Left hindlimb (tissue), 1 donor: ENCODE results near the gene LMTK2.
A peak's percentile ranks its signal among the peaks of the same experiment; 100 is the strongest.

Source experiments
- DNase-seq: peaks from one replicate; pipeline ENCODE4 v3.0.0-alpha.2; 2018

LMTK2 gene

DNA sequence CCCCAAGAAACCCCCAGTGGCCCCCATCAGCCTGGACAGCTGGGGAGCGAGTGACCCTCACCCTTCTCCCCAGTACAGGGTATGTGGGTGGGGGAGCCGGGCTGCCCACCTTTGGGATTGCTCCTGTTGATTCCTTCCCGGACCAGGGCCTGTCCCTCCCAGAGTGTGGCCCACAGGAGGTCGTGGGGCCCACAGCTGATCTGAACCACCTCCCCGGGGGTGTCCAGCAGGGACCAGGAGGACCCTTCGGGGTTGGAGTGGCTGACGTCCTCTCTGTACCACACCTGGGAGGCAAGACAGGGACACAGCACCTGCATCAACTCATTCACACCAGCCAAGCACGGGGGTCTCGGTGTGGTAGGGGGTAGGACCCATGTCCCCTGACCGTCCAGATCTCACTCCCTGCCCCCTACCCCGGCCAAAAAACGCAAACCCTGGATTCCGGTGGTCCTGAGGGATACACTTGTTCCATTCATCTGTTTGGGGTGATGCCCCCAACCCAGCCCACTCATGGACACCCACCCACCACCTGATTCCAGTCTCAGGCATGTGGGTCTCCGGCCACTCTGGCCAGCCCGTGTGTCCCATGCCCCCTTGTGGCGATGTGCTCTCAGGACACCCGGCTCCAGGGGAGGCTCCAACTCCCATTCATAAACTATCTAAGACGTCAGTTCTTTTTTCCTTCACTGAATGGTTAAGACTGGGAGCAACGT lies 134.5 kb downstream of the LMTK2 start:
- peak; percentile 25 for DNase-seq

DNA sequence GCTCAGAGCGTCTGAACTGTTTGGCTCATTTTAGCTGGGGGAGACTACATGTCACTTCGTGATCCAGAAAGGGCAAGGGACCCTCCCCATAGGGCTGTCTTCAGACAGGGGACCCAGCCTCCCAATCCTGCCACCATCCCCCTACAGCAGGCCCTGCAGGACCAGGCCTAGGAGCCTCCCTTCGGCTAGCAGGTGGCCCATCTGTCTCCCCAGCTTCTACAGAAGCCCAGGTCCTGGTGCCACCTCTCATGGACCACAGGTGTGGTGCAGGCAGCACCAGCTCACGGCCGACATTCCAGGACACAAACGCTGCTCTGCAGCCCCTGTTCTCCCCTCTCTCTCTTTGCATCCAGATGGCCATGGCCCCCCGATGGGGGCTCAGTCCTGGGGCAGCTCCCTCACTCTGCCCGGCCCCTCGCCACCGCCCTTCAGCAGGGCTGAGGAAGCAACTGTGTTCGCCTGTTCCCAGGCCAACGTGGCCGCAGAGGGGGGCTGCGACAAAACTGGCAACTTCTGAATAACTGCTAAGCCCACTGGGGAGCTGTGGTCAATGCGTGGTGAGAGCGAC lies 135.1 kb downstream of the LMTK2 start:
- DNase-seq, result no peak

DNA sequence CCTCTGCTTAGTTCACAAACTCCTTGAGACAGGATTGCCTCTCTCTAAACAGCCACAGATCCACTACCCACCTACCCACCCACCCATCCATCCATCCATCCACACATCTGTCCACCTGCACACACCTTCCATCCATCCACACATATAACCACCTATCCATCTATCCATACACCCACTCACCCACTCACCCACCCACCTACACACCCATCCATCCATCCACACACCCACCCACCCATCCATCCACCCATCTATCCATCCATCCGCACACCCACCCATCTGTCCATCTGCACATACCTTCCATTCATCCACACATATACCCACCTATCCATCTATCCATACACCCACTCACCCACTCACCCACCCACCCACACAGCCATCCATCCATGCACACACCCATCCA lies 135.7 kb downstream of the LMTK2 start:
- DNase-seq, result peak; percentile 14

DNA sequence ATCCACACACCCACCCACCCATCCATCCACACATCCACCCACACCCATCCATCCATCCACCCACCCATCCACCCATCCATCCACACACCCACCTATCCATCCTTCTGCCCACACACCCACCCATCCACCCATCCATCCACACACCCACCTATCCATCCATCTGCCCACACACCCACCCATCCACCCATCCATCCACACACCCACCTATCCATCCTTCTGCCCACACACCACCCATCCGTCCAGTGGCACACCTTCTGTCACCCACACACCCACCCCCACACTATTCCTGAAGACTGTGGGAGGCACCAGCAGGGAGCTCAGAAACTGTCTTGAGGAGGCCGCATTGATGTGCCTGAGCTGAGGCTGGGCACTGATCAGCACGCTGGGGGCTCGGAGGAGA lies 136.3 kb downstream of the LMTK2 start:
- no peak for DNase-seq

DNA sequence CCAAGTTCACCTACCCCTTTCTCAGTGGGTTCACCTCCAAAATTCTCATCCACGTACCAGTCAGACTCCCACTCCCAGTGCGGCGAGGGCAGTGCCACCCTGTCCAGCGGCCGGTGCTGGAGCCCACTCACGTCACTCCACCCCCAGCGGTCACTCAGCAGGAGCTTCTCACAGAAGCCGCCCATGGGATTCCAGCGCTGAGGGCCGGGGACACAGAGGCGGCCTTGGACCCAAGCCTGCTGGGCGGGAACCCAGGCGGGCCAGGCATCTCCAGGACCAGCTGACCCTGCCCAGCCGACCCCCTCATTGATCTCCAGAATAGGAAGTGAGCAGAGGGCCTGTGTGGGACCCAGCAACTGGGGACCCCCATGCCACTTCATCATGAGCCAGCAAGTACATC lies 138.2 kb downstream of the LMTK2 start:
- peak; percentile 19 for DNase-seq

DNA sequence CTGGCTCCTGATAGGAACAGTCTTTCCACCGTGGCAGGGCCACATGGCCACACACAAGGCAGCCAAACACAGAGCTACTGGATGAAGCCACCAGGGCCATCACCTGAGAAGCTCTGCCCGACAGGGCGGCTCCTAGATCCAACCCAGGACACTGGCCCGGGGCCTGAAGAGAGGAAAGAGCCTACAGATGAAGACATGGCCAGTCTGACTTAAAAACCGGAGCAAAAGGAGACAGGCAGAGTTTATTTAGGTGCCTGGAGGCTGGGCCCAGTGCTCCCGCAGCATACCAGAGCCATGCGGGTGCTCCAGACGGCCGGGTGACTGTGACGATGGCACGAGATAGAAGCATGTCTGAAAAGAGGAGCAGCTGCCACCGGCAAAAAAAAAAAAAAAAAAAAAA lies 141.5 kb downstream of the LMTK2 start:
- DNase-seq, result no peak

DNA sequence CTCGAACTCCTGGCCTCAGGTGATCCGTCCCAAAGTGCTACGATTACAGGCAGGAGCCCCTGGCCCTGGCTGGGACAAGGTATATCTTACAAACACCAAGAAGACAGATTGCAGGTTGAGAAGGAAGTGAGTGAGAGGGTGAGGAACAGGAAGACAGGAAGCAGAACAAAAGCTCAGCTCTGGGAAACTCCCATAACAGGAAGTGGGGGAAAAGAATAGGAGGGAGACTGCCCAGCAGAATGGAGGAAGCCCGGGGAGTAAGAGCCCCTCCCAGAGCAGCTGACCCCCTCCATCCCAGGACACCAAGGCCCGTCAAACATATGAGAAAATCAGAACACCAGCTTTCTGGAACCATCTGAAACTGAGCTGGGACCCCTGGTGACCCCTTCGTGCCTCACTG lies 142.4 kb downstream of the LMTK2 start:
- DNase-seq, result no peak

DNA sequence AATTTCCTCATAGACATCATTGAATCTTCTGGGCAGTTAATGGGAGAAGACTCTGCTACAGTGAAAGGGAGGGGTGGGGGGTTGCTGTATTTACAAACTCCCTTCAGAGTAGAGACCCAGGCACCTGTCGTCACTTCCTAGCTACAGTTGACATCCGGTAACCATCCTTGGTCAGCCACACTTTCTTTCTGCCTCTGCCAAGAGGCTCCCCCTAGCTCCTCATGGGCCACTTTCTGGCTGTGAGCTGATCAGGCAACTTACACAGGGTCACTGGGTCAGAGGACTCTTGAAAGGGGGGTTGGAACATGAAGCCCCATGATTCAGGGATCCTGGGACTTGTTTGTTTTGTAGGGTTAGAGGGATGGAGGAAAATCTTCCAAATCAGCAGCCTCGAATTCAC lies 144.1 kb downstream of the LMTK2 start:
- peak; percentile 34 for DNase-seq

DNA sequence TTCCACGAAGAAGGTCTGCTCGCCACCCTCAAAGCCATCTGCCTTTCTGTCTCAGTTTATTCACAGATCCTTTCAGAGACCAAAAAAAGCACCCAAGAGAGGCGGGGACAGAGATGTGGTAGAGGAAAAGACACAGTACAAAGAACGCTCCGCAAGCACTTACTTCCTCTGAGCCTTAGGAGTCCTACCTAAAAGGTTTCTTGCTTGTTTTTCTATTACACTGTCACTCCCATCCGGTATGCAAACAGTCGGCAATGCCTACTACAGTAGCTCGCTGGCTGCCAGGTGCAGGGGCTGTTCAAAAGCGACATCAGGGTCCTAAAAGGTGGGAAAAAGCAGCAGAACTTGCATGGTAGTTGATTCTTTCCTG lies 144.6 kb downstream of the LMTK2 start:
- no peak for DNase-seq

DNA sequence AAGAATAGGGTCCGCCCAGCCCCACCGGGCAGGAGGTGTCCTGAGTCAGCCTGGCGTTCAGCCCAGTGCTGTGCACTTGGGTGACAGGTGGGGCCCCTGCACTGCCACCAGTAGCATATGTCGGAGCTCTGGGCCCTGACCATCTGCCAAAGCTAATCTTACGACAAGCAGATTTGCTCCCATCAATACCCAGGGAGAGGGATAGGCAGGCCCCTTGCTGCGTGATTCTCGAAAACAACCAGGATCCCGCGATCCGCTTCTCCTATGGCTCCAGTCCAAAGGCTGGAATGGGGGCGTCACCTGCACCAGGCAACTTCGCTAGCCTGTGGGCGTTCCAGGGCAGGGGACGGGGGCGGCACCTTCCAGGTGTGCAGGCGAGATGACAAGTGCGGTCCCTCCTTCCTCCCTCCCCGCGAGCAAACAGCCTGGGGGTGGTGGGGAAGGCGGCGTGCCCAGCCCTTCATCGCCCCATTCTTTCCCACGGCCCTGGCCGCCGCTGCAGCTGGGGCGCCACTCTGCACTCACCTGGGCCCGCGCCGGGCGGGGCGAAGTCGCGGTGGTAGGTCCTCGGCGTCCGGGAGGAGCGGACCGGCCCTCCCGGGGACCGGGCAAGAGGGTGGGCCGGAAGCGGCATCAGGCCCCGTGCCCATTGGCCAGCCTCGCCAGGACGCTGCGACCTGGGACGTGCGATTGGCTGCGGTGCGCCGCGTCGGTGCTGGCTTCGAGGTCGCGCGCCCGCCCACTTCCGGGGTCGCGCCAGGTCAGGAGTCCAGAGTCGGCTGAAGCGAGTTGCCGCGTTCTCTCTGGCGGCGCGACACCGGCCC lies 145.2 kb downstream of the LMTK2 start, which contains the start of gene TECPR1:
Gene TECPR1 (minus strand): TSS at position 632 of the 824 bp plus-strand sequence. CDS start 6,086 bp downstream, outside the sequence.
- DNase-seq, result peak; percentile 94

DNA sequence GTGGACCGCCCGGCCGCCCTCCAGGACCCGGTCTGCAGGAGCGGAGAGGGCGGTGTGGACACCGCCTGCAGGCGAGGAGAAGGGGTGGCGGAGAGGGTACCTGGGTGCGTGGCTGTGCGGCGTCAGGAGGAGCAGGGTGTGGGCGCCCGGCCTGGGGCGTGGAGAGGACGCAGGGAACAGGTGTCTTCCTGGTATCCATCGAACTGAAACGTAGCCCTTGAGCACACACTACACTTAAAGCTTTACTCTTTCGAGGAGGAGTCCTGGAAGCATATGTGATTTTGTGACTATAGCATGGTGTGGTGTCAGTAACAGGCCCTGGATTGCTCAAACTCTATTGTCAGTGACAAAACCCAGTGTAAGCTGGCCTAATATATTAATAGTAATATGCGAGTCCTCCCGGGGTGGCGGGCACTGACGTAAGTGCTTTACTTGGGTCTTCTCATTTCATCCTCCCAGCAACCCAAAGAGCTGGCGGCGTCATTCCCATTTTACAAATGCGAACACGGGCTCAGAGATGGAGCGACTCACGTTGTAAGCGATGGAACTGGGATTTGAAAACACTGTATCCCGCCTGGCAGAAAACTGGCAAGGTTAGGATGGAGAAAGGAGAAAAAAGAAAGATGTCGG lies 145.9 kb downstream of the LMTK2 start:
- peak; percentile 23 for DNase-seq

DNA sequence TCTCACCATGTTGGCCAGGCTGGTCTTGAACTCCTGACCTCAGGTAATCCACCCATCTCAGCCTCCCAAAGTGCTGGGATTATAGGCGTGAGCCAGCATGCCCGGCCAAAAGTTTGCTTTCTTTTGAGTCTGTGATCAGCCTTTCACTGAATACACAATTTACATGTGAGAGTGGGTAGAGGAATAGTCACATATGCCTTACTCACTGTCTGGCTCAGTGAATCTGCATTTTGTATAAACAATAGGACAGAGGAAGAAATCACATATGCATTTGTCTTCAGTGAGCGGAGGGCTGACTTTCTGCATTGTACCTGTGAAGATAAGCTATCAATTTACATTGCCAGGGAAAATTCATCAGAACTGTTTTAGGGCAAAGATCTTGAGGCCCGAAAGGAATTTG lies 147.9 kb downstream of the LMTK2 start:
- DNase-seq, result no peak

DNA sequence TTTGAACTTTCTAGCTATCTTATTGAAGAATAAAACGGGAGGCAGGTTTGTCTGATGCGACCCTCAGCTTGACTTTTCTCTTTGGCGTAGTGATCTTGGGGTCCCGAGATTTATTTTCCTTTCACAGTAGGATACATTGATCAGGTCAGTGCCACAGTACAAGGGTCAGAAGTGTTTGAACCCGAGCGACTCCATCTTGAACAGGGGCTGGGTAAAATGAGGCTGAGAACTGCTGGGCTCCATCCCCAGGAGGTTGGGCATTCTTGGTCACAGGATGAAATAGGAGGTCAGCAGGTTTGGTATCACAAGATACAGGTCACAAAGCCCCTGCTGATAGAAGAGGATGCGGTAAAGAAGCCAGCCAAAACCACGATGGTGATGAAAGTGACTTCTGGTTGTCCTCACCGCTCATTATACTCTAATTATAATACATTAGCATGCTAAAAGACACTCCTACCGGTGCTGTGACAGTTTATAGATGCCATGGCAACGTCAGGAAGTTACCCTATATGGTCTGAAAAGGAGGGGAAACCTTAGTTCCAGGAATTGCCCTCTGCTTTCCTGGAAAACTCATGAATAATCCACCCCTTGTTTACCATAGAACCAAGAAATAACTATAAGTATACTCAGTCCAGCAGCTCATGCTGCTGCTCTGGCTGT lies 148.4 kb downstream of the LMTK2 start:
- peak; percentile 1 for DNase-seq

DNA sequence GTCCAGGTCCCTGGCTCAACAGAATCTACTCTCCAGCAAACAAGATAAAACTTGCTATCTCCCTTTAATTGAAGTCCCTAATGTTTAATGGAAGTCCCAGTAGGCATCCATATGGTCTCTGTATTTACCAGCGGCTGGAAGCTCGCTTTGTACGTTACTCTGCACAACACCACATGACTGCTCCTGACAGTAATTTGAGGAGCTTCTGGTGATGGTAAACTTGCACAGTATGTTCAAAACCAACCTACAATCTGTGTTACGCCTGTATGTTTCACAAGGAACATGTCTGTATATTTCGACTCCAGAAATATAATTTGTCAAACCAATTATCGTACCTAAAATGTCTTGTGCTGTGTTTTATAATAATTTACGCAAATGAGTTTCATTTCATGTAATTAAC lies 149.8 kb downstream of the LMTK2 start:
- DNase-seq, result no peak

DNA sequence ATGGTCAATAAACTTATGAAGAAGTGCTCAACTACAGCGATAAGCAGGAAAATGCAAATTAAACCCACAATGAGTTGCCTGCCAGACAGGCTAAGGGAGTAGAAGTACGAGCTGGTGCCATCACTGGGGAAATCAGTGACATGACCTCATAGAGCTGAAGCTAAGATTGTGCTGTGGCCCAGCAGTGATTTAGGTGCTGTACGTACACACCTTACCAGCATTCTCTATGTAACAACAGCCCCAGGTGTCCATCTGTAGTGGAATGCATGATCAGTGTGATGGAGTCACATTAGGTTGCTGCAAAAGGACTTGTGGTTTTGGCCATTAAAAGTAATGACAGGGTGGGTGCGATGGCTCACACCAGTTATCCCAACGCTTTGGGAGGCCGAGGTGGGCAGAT lies 151.0 kb downstream of the LMTK2 start:
- no peak for DNase-seq
